Neutrophil (primary cell): ENCODE results near the gene CD58.
A peak's percentile ranks its signal among the peaks of the same experiment; 100 is the strongest.

Experiments
- H3K27ac ChIP-seq: fragments of 200-600 bp; sonication (generic); 2 replicates; pipeline ENCODE4 v1.5.1; 2016; ENCODE audit warnings: mild to moderate bottlenecking, moderate library complexity
- H3K27me3 ChIP-seq: fragments of 200-600 bp; sonication (generic); 2 replicates; pipeline ENCODE4 v1.6.0; 2016; ENCODE audit warnings: mild to moderate bottlenecking
- H3K36me3 ChIP-seq: fragments of 200-600 bp; sonication (generic); 2 replicates; pipeline ENCODE4 v1.5.1; 2017
- H3K4me1 ChIP-seq, 2 experiments: fragments of 200-600 bp in 1 of 2; sonication (generic) in 1 of 2; 1 replicate in 1 of 2; 2 replicates in 1 of 2; pipeline versions ENCODE4 v1.5.1 to v1.6.1; 2013 to 2016; ENCODE audit warnings: low read depth in 1 of 2, low read length in 1 of 2, mild to moderate bottlenecking in 1 of 2, moderate library complexity in 1 of 2; ENCODE audit not compliant: control insufficient read depth in 1 of 2, insufficient read depth in 1 of 2
- H3K4me3 ChIP-seq, 2 experiments: fragments of 200-600 bp in 1 of 2; sonication (generic) in 1 of 2; 1 replicate in 1 of 2; 2 replicates in 1 of 2; pipeline ENCODE4 v1.5.1; 2013 to 2016; ENCODE audit warnings: low read depth in 1 of 2, low read length in 1 of 2, mild to moderate bottlenecking in 1 of 2, moderate library complexity in 1 of 2
- H3K9me3 ChIP-seq: fragments of 200-600 bp; sonication (generic); 2 replicates; pipeline ENCODE4 v1.5.1; 2016
- TF ChIP-seq, protein P1 (sequence below): fragments of 200-600 bp; sonication (generic); IDR thresholded peaks from 2 replicates; pipeline ENCODE4 v1.5.1; 2016; ENCODE audit warnings: antibody characterized with exemption

The CD58 gene

DNA sequence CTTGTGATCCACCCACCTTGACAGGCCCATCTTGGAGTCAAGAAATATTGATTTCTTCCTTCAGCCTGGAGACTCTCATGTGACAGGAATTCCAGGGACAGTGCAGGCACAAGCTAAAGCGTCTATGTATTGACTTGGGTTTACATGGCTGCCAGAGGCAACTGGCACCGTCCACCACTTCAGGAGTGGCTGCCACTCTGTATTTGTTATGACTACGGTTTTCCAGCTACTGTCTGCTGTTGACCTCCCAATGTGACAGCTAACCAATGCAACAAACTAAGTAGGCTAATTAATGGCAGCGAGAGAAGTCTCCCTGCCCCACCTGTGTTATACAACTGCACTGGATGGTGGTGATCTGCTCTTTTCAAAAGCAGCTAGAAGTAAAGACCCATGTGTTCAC lies 56.9 kb downstream of the CD58 start:
- Histone ChIP-seq H3K9me3 (no peaks in the 10 kb centered on the region), H3K4me3 (peak overlapping the region in 1 of 2 experiments; percentile 53), H3K27ac (peak overlapping the region; percentile 99), H3K4me1 (peaks cover 88 to 89% of the 10 kb centered on the region in 2 experiments), H3K27me3 (no peaks in the 10 kb centered on the region), H3K36me3 (peaks cover 23% of the 10 kb centered on the region)
- TF ChIP-seq, protein P1, sequence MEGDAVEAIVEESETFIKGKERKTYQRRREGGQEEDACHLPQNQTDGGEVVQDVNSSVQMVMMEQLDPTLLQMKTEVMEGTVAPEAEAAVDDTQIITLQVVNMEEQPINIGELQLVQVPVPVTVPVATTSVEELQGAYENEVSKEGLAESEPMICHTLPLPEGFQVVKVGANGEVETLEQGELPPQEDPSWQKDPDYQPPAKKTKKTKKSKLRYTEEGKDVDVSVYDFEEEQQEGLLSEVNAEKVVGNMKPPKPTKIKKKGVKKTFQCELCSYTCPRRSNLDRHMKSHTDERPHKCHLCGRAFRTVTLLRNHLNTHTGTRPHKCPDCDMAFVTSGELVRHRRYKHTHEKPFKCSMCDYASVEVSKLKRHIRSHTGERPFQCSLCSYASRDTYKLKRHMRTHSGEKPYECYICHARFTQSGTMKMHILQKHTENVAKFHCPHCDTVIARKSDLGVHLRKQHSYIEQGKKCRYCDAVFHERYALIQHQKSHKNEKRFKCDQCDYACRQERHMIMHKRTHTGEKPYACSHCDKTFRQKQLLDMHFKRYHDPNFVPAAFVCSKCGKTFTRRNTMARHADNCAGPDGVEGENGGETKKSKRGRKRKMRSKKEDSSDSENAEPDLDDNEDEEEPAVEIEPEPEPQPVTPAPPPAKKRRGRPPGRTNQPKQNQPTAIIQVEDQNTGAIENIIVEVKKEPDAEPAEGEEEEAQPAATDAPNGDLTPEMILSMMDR = no peak

DNA sequence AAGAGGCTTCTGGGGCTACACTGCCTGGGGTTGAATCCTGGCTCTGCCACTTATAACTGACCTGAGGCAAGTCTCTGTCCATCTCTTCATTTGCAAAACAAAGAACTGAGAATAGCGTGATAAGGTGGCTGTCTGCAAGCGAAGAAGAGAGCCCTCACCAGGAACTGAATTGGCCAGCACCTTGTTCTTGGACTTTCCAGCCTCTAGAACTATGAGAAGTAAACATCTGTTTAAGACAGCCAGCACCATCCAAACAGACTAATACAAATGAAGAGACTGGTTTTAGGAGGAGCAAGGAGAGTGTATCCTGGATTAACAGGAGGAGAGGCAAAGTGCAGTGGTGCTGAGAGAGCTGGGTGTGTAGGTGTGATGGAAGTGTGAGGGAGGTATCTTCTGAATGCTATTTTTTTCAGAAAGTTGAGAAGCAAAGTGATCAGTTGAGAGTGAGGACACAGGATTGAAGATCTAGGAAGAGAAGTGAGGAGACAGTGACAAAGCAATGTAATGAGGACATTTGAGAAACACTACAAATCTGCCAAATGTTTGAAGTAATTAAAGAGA lies 59.3 kb downstream of the CD58 start:
- TF ChIP-seq, protein P1 = no peak
- Histone ChIP-seq H3K27ac (peak overlapping the region; percentile 98), H3K9me3 (no peaks in the 10 kb centered on the region), H3K36me3 (no peaks in the 10 kb centered on the region), H3K27me3 (no peaks in the 10 kb centered on the region), H3K4me3 (peak overlapping the region in 1 of 2 experiments; percentile 39), H3K4me1 (peaks cover 100% of the 10 kb centered on the region in 2 experiments)

DNA sequence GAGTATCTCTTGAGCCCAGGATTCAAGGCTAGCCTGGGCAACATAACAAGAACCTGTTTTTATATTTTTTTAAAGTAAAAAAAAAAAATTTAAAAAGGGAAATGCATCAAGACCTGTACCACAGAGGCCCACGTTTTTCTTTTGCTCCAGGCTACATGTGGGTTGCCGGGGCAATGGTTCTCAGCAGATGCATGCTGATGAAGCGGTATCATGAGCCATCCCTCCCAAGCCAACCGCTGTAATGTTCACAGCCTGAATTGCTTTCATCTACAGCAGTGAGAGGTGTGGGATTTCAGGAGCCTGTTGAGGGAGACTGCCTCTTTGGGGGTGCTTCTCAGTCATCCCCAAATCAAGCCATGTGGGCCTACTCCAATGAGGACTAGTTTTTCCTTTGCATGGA lies 60.5 kb downstream of the CD58 start:
- H3K9me3 ChIP-seq = no peaks in the 10 kb centered on the region

DNA sequence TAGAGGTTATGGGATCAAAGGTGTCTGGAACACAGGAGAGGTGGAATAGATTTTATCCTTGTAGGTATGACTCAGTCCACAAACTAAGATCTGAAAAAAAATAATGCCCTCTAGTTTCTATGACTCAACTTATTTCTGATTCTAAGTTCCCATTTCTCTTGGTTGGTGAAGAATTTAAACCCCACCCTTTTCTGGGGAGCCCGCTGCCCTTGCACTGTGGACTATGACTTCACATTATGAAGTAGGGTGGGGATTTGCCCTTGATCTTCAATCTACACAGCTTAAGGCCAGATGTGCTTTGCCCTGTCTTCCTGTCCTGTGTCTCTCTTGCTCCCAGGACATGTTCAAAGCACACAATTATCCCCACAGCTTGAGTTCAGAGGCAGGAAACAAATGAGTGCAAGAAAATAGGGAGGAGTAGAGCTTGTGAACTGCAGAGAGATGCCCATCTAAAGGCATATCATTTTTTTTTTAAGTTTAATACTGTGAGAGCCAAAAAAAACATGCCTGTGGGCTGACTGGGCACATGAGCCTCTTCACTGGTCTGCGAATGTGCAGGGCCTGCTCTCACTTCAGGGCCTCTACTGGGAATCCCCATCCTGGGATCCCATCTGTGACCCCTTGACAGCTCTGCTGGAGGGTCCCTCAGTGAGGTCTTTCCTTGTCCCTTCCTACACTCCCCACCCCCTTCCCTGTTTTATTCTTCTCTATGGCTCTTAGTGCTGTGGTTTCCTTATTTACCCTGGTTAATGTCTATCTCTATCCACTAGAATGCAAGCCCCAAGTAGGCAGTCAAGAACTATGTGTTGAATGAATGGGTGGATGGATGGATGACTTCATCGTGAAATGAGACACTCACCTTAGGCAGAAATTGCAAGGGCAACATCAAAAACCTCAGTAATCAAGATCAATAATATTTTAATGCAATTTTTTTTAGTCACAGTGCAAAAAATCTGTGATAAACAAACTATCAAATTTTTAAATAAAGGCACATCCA lies 61.5 kb downstream of the CD58 start:
- Histone ChIP-seq H3K4me3 (peak overlapping the region; percentile 8 to 18), H3K9me3 (no peaks in the 10 kb centered on the region), H3K27me3 (no peaks in the 10 kb centered on the region), H3K36me3 (no peaks in the 10 kb centered on the region), H3K4me1 (peaks cover 100% of the 10 kb centered on the region in 2 experiments), H3K27ac (peak overlapping the region; percentile 98)
- TF ChIP-seq, protein P1 = no peak

More for the DNA sequence above, 60.5 kb downstream of the CD58 start:
- H3K27me3 ChIP-seq = no peaks in the 10 kb centered on the region
- peak overlapping the region; percentile 98 for H3K27ac ChIP-seq
- peaks cover 100% of the 10 kb centered on the region in 2 experiments for H3K4me1 ChIP-seq
- H3K4me3 ChIP-seq = peak overlapping the region; percentile 7 to 39
- H3K36me3 ChIP-seq = no peaks in the 10 kb centered on the region
- TF ChIP-seq, protein P1 = no peak

DNA sequence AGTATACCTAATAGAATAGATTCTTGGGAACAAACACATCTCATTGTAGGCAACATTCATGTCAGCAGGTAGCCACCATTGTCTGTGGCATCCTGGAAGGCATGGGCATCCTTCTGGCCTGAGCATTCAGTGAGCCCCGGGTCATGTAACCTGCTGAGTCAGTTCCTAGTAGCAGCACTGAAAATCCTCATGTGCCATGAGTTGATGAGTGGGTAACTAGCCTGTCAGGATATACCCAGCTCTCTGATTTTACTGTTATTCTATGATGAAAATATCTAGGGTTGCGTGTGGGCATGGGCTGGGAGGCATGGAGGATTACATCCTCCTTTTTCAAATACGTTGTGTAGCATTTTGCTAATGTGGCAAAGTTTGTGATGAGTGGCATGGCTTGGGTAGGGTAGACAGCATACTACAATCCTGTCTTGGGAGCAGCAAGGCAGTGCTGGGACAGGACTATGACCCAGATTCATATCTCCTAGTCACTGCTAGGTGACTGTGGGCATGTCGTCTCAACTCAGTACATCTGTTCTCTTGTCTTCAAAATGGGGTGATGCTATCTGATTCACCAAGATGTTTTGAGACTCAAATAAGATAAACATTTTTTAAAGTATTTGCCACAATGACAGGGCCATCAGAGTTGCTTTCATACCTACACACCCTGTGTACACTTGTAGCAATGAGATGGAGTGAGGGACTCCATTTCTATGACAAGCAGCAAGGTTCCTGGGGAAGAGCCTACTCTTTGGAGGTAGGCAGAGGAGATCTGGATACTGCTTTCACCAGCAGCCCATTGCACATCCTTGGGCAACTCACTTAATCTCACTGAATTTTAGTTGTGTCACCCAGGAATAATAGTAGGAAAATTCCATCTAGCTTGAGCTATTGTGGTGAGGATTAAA lies 62.5 kb downstream of the CD58 start:
- TF ChIP-seq, protein P1 = no peak
- peak overlapping the region; percentile 98 for H3K27ac ChIP-seq
- H3K4me1 ChIP-seq = peaks cover 100% of the 10 kb centered on the region in 2 experiments
- no peaks in the 10 kb centered on the region for H3K27me3 ChIP-seq
- no peaks in the 10 kb centered on the region for H3K36me3 ChIP-seq
- H3K4me3 ChIP-seq = peak overlapping the region in 1 of 2 experiments; percentile 18
- no peaks in the 10 kb centered on the region for H3K9me3 ChIP-seq
